Naive thymus-derived CD8-positive, alpha-beta T cell (primary cell): ENCODE data around the gene WASF3. TPM values are rescaled to one million over a fixed set of nuclear protein-coding genes. Genes with fewer than 3 reads are reported as not detected.

ENCODE experiments used
- ATAC-seq, 2 donors: fragments of 150-1000 bp; cut with Tn5 transposase in 1 of 2; sonication (Bioruptor Pico), chemical (Tn5 transposase) in 1 of 2; 1 replicate in 1 of 2; 2 replicates in 1 of 2; pipeline ENCODE4 v1.10.0; 2021; ENCODE audit warnings: mild to moderate bottlenecking in 2 of 2, moderate library complexity in 2 of 2
- POLR2A ChIA-PET: fragments of 350-600 bp; sonication (Branson Sonifier 250); formaldehyde crosslinking; loops from one replicate; lab custom pipeline; 2021; ENCODE audit warnings: antibody characterized with exemption; lab: Charles Lee
- DNase-seq, 10 donors: peaks; one replicate each; pipeline versions ENCODE4 v3.0.0 to v3.0.0-alpha.2; 2020 to 2022
- H3K27ac Mint-ChIP-seq, 10 donors: one replicate each; pipeline ENCODE4 v1.8.0; 2020 to 2022; ENCODE audit warnings: mild to moderate bottlenecking in 10 of 10, mixed read lengths in 10 of 10, moderate library complexity in 4 of 10, inconsistent platforms in 1 of 10
- H3K27me3 Mint-ChIP-seq, 5 donors: one replicate each; pipeline ENCODE4 v1.8.0; 2021 to 2022; ENCODE audit warnings: mixed read lengths in 5 of 5
- H3K36me3 Mint-ChIP-seq, 3 donors: one replicate each; pipeline ENCODE4 v1.8.0; 2020 to 2022; ENCODE audit warnings: mixed read lengths in 3 of 3, mild to moderate bottlenecking in 2 of 3, inconsistent platforms in 1 of 3
- H3K4me1 Mint-ChIP-seq, 4 donors: one replicate each; pipeline ENCODE4 v1.8.0; 2021 to 2022; ENCODE audit warnings: mixed read lengths in 4 of 4
- H3K4me3 Mint-ChIP-seq, 10 donors: one replicate each; pipeline ENCODE4 v1.8.0; 2020 to 2022; ENCODE audit warnings: mild to moderate bottlenecking in 10 of 10, mixed read lengths in 10 of 10, moderate library complexity in 6 of 10, inconsistent platforms in 1 of 10
- H3K9me3 Mint-ChIP-seq, 9 donors: one replicate each; pipeline ENCODE4 v1.8.0; 2020 to 2022; ENCODE audit warnings: mixed read lengths in 9 of 9, mild to moderate bottlenecking in 3 of 9, inconsistent platforms in 1 of 9, moderate library complexity in 1 of 9
- polyA plus RNA-seq, 3 donors: library from polyadenylated mRNA; unstranded; fragments of 300-500 nt; fragmentation: Illumina TruSeq; gene quantifications; one replicate each; pipeline ENCODE4 v1.2.3, GENCODE V29; 2021
- total RNA-seq, 8 experiments: library from RNA in 2 of 8; stranded (reverse) in 2 of 8; gene quantifications; one replicate each; pipeline ENCODE4 v1.2.3 and lab custom pipeline; 2021 to 2026

WASF3 gene
- total and polyA plus RNA-seq, 5 experiments from 2014 or later: 0.16 TPM; not detected in 3

GRCh38 chr13:26680572-26680971 is 123.1 kb downstream of the WASF3 start:
- no peak overlapping the region for H3K4me3 Mint-ChIP-seq
- H3K36me3 Mint-ChIP-seq: no peaks in the 10 kb centered on the region
- peaks cover 4 to 30% (median 20%) of the 10 kb centered on the region in 5 donors for H3K27me3 Mint-ChIP-seq
- DNase-seq (no peak), ATAC-seq (no peak)
- no peaks in the 10 kb centered on the region for H3K4me1 Mint-ChIP-seq
- H3K9me3 Mint-ChIP-seq: no peaks in the 10 kb centered on the region
- POLR2A ChIA-PET: no interaction called here
- H3K27ac Mint-ChIP-seq: no peak overlapping the region

GRCh38 chr13:26681036-26681435 is 123.6 kb downstream of the WASF3 start:
- DNase-seq (no peak), ATAC-seq (no peak)
- Mint-ChIP-seq H3K4me3 (no peak overlapping the region), H3K9me3 (no peaks in the 10 kb centered on the region), H3K4me1 (no peaks in the 10 kb centered on the region), H3K27me3 (peaks cover 4 to 30% (median 20%) of the 10 kb centered on the region in 5 donors), H3K27ac (no peak overlapping the region), H3K36me3 (no peaks in the 10 kb centered on the region)
- POLR2A ChIA-PET: no interaction called here

- ATAC-seq (no peak), DNase-seq (no peak)
- Mint-ChIP-seq H3K4me3 (no peak overlapping the region), H3K4me1 (no peaks in the 10 kb centered on the region), H3K27me3 (peaks cover 4 to 30% (median 20%) of the 10 kb centered on the region in 5 donors), H3K36me3 (no peaks in the 10 kb centered on the region), H3K9me3 (no peaks in the 10 kb centered on the region), H3K27ac (no peak overlapping the region)
- POLR2A ChIA-PET: no interaction called here
Measured at GRCh38 chr13:26682606-26683005, 125.1 kb downstream of the WASF3 start.

- Mint-ChIP-seq H3K36me3 (peaks cover 0 to 9% (median 2%) of the 10 kb centered on the region in 3 donors), H3K27ac (no peak overlapping the region), H3K27me3 (peaks cover 0 to 14% (median 10%) of the 10 kb centered on the region in 5 donors), H3K4me1 (no peaks in the 10 kb centered on the region), H3K9me3 (peaks cover 2 to 18% (median 13%) of the 10 kb centered on the region in 9 donors), H3K4me3 (no peak overlapping the region)
- DNase-seq: no peak
- no peak for ATAC-seq
- POLR2A ChIA-PET: no interaction called here
Measured at GRCh38 chr13:26685606-26686005, 128.1 kb downstream of the WASF3 start.

GRCh38 chr13:26686285-26686684 is 128.8 kb downstream of the WASF3 start:
- DNase-seq: no peak
- H3K9me3 Mint-ChIP-seq: peaks cover 3 to 25% (median 20%) of the 10 kb centered on the region in 9 donors
- peaks cover 0 to 16% (median 5%) of the 10 kb centered on the region in 3 donors for H3K36me3 Mint-ChIP-seq
- peaks cover 0 to 14% (median 10%) of the 10 kb centered on the region in 5 donors for H3K27me3 Mint-ChIP-seq
- H3K27ac Mint-ChIP-seq: no peak overlapping the region
- no peaks in the 10 kb centered on the region for H3K4me1 Mint-ChIP-seq
- H3K4me3 Mint-ChIP-seq: no peak overlapping the region
- ATAC-seq: no peak
- POLR2A ChIA-PET: no interaction called here

GRCh38 chr13:26688286-26688685 is 130.8 kb downstream of the WASF3 start:
- Mint-ChIP-seq H3K27ac (no peak overlapping the region), H3K9me3 (peaks cover 8 to 32% (median 21%) of the 10 kb centered on the region in 9 donors), H3K36me3 (peaks cover 2 to 22% (median 5%) of the 10 kb centered on the region in 3 donors), H3K4me1 (no peaks in the 10 kb centered on the region), H3K4me3 (no peak overlapping the region), H3K27me3 (peaks cover 0 to 9% (median 5%) of the 10 kb centered on the region in 5 donors)
- POLR2A ChIA-PET: no interaction called here
- DNase-seq (no peak), ATAC-seq (no peak)

- ATAC-seq (no peak), DNase-seq (no peak)
- Mint-ChIP-seq H3K27me3 (peaks cover 2 to 12% (median 5%) of the 10 kb centered on the region in 5 donors), H3K27ac (no peak overlapping the region), H3K36me3 (peaks cover 2 to 22% (median 5%) of the 10 kb centered on the region in 3 donors), H3K4me3 (no peak overlapping the region), H3K4me1 (no peaks in the 10 kb centered on the region), H3K9me3 (peaks cover 8 to 32% (median 21%) of the 10 kb centered on the region in 9 donors)
- POLR2A ChIA-PET: no interaction called here
Measured at GRCh38 chr13:26688980-26689379, 131.5 kb downstream of the WASF3 start.

GRCh38 chr13:26693749-26694463 is 136.4 kb downstream of the WASF3 start:
- ATAC-seq (no peak), DNase-seq (no peak)
- peaks cover 2 to 22% (median 5%) of the 10 kb centered on the region in 3 donors for H3K36me3 Mint-ChIP-seq
- H3K4me3 Mint-ChIP-seq: no peak overlapping the region
- POLR2A ChIA-PET: no interaction called here
- H3K9me3 Mint-ChIP-seq: peaks cover 8 to 31% (median 21%) of the 10 kb centered on the region in 9 donors
- H3K27me3 Mint-ChIP-seq: peaks cover 5 to 14% (median 10%) of the 10 kb centered on the region in 5 donors
- H3K4me1 Mint-ChIP-seq: peaks cover 0 to 7% (median 0%) of the 10 kb centered on the region in 4 donors
- H3K27ac Mint-ChIP-seq: no peak overlapping the region

- peaks cover 5 to 23% (median 19%) of the 10 kb centered on the region in 9 donors for H3K9me3 Mint-ChIP-seq
- H3K4me3 Mint-ChIP-seq: no peak overlapping the region
- H3K36me3 Mint-ChIP-seq: peaks cover 2 to 19% (median 3%) of the 10 kb centered on the region in 3 donors
- peaks cover 5 to 14% (median 10%) of the 10 kb centered on the region in 5 donors for H3K27me3 Mint-ChIP-seq
- peaks cover 0 to 7% (median 0%) of the 10 kb centered on the region in 4 donors for H3K4me1 Mint-ChIP-seq
- POLR2A ChIA-PET: interaction anchor here (0.6 kb wide), 1 partner anchor 510 kb away, joined by 3 read pairs; no protein-coding TSS in a partner anchor
- DNase-seq: no peak
- no peak for ATAC-seq
- peak overlapping the region in 1 of 10 donors; percentile 9 for H3K27ac Mint-ChIP-seq
Measured at GRCh38 chr13:26694609-26695359, 137.3 kb downstream of the WASF3 start.

- H3K27me3 Mint-ChIP-seq: peaks cover 5 to 14% (median 10%) of the 10 kb centered on the region in 5 donors
- no peak for DNase-seq
- H3K36me3 Mint-ChIP-seq: peaks cover 2 to 14% (median 3%) of the 10 kb centered on the region in 3 donors
- ATAC-seq: no peak
- H3K27ac Mint-ChIP-seq: peak overlapping the region in 1 of 10 donors; percentile 62
- peaks cover 0 to 7% (median 0%) of the 10 kb centered on the region in 4 donors for H3K4me1 Mint-ChIP-seq
- no peak overlapping the region for H3K4me3 Mint-ChIP-seq
- POLR2A ChIA-PET: interaction anchor here (0.6 kb wide), 1 partner anchor 510 kb away, joined by 3 read pairs; no protein-coding TSS in a partner anchor
- H3K9me3 Mint-ChIP-seq: peaks cover under 1 to 17% (median 14%) of the 10 kb centered on the region in 9 donors
Measured at GRCh38 chr13:26695360-26695705, 137.8 kb downstream of the WASF3 start.

GRCh38 chr13:26695891-26696311 is 138.4 kb downstream of the WASF3 start:
- peaks cover 2 to 10% (median 3%) of the 10 kb centered on the region in 3 donors for H3K36me3 Mint-ChIP-seq
- H3K27me3 Mint-ChIP-seq: peaks cover 5 to 14% (median 10%) of the 10 kb centered on the region in 5 donors
- DNase-seq (no peak), ATAC-seq (no peak)
- no peak overlapping the region for H3K4me3 Mint-ChIP-seq
- peaks cover 0 to 7% (median 0%) of the 10 kb centered on the region in 4 donors for H3K4me1 Mint-ChIP-seq
- H3K9me3 Mint-ChIP-seq: peaks cover 0 to 12% (median 10%) of the 10 kb centered on the region in 9 donors
- POLR2A ChIA-PET: no interaction called here
- H3K27ac Mint-ChIP-seq: no peak overlapping the region

- H3K27ac Mint-ChIP-seq: no peak overlapping the region
- DNase-seq: no peak
- peaks cover 0 to 7% (median 0%) of the 10 kb centered on the region in 4 donors for H3K4me1 Mint-ChIP-seq
- POLR2A ChIA-PET: interaction anchor here (0.5 kb wide), 1 partner anchor 1441 kb away, joined by 3 read pairs; the partner anchor contains the start of gene PAN3
- peaks cover 0 to 2% (median 0%) of the 10 kb centered on the region in 9 donors for H3K9me3 Mint-ChIP-seq
- no peaks in the 10 kb centered on the region for H3K36me3 Mint-ChIP-seq
- no peak for ATAC-seq
- H3K27me3 Mint-ChIP-seq: peaks cover 6 to 11% (median 10%) of the 10 kb centered on the region in 5 donors
- H3K4me3 Mint-ChIP-seq: no peak overlapping the region
Measured at GRCh38 chr13:26697069-26697955, 139.8 kb downstream of the WASF3 start.
